SKM-1 treated with dmso at 0.1 percent for 144 hours (cell line): ENCODE data around the gene B9D2.
"Not testable (repeated sequence)": the region's sequence is repeated elsewhere in the genome, so short reads cannot be mapped to it uniquely, and the experiment has no call there.

ENCODE experiments used
- DNase-seq: peaks from one replicate; lab custom pipeline; 2025; ENCODE audit not compliant: unreplicated experiment; lab: John Stamatoyannopoulos, UW

The B9D2 gene

DNA sequence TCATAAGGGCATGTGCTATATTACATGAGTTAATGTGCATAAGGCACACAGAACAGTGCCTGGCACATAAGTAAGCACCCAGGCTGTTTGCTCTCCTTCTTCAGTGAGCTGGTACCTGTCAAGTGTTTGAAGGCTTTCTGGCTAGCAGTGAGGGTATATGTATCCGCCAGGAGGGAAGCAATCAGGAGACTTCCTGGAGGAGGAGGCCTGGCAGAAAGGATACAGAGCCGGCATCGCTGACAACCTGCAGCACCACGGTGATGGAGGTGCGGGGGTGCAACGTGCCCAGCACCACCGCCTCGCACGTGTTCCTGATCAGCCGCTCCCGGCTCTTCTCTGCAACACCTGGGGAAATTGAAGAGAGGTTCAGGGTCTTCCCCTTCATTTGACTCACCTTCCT lies 27.7 kb upstream of the B9D2 start:
- no peak for DNase-seq

DNA sequence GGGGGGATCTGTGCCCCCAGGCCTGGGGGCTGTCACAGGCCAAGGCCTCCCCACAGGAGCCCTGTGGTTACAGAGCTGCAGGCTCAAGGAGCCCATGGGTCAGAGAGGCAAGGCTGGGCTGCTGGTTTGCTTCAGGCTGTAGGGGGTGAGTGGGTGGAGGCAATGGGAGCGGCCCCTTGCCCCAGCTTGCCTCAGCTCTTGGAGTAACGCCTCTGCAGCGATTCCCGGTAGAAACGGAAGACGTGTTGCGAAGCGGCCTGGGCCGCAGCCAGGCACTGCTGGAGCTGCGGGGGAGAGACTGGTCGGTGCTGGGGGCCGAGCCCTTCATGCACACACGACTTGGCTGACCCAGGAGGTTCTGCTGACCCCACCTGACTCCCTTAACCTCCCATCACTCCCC lies 22.5 kb upstream of the B9D2 start:
- no peak for DNase-seq

DNA sequence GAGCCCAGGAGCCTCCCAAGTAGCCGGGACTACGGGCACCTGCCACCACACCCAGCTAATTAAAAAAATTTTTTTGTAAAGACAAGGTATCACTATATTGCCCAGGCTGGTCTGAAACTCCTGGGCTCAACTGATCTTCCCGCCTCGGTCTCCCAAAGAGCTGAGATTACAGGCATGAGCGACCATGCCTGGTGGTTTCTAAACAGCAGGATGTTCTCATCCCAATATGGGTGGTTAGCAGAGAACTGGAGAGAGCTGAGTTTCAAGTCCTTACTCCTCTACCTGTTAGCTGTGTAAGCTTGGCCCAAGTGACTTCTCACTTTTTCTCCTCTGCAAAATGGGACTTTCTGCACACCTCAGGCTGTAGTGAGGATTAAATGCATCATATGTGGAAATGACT lies 20.4 kb upstream of the B9D2 start:
- no peak for DNase-seq

DNA sequence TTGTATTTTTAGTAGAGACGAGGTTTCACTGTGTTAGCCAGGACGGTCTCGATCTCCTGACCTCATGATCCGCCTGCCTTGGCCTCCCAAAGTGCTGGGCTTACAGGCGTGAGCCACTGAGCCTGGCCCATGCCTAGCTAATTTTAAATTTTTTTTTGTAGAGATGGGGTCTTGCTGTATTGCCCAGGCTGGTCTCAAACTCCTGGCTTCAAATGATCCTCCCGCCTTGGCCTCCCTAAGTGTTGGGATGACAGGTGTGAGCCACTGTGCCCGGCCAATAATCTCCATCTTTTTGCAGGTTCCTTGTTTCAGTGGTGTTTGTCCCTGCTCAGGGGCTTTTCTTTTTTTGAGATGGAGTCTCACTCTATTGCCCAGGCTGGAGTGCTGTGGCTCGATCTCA lies 17.6 kb upstream of the B9D2 start:
- DNase-seq, result not testable (repeated sequence)

DNA sequence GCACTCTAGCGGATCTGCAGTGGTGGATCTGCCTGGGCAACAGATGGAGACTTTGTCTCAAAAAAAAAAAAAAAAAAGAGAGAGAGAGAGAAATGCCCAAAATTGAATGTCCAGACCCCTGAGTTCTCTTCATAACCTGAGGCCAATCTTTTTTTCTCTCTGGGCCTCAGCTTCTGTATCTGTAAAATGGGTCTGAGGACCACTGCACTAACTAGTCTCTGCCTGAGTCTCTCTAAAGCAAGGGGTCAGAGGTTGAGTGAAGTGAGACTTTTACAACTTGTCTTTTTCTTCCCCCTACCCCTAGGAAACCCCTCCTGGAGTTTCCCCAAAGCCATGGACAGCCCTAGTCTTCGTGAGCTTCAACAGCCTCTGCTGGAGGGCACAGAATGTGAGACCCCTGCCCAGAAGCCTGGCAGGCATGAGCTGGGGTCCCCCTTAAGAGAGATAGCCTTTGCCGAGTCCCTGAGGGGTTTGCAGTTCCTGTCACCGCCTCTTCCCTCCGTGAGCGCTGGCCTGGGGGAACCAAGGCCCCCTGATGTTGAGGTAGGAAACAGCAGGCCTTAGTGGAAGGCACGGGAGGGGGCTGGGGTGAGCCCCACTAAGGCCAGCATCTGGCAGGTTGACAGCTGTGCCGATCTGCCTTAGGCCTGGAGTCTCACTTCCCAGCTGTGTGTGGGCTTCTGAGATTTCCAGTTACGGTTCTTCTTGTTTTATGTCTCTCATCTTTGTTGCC lies 14.2 kb upstream of the B9D2 start:
- DNase-seq, result no peak

DNA sequence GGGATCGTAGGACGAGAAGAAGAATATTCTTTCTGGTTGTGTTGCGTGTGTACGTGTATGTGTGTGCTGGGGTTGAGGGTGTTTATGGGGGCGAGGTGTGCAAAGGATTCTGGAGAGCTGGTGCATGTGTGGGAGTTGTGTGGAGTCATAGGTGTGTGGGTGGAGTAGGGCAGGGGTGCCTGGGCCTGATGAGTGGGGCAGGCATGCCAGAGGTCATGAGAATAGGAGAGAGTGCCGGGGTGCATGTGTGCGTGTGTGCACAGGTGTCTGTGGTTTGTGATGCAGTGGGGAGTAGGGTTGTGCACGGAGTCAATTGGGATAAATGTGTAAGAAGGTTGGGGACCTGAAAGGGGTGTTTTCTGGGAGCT lies 13.0 kb upstream of the B9D2 start:
- no peak for DNase-seq

DNA sequence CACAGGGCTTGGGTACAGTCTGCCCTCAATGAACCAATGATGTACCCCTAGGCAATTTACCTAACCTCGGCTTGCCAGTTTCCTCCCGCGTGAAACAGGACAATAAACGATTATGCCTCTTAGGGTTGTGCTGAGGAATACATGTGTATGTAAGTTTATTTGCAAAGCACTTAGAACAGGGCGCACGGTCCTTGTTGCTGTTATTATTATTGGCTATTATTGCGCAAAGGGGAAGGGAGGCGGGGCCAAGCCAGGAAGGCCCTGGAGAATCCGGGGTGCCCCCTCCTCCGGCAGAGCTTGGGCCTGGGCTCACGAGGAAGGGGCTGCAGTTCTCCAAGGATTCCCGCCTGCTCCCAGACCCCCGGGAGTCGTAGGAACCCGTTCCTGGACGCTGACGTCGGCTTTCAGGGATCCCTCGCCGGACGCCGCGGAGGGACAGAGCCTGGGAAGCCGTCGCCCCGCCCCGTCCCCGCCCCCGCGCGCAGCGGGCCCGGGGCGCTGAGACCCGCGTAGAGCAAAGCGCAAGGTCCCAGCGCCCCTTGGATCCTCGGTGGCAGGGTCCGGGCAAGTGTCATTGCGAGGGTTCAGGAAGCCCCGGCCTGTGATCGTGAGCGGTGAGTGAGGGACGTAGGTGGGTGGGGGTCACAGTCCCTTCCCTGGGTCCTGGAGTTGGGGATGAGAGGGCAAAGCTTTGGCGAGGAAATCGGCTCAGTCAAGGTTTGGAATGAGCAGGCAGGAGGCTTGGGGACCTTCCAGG lies 12.5 kb upstream of the B9D2 start, which contains the start of gene TMEM91:
Gene TMEM91 (plus strand): TSS at position 293 of the 757 bp plus-strand sequence. CDS start 1,777 bp downstream, outside the sequence.
- DNase-seq, result no peak

DNA sequence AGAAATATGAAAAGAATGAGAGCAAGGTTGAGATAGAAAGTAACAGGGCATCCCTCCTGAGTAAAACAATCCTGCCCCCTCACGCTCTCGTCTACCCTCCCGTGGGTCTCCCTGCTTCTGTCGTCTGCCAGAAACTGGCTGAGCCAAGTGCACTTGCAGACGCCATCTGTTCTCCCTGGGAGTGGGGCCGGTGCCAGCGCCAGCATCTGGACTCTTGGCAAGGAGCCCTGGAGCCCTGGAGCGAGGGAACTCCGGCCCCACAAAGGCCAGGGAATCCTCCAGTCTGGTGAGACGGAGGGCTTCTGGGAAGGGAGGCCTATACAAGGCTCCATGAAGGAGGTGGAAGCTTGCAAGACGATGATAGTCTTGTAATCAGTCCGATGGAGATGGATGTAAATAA lies 10.0 kb upstream of the B9D2 start:
- DNase-seq, result no peak

DNA sequence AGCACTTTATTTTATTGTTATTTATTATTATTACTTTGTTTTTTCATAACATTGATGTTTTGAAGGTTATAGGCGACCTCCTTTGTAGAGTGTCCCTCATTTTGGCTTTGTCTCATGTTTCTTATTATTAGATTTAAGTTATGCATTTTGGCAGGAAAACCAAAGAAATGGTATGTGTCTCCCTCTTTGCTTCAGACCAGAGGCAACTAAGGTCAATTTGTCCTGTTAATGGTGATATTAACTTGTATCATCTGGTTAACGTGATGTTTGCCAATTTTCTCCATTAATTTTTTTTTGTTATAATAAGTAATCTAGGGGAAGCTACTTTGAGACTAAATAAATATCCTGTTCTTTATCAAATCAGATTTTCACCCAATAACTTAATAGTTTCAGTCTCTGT lies 8.6 kb upstream of the B9D2 start:
- no peak for DNase-seq

DNA sequence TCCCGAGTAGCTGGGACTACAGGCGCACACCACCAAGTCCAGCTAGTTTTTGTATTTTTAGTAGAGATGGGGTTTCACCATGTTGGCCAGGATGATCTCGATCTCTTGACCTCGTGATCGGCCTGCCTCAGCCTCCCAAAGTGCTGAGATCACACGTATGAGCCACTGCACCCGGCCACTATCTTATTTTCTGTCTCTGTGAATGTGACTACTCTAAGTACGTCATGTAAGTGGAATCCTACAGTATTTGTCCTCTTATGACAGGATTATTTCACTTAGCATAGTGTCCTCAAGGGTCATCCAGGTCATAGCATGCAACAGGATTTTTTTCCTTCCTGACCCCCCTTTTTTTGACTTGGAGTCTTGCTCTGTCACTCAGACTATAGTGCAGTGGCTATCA lies 7.6 kb upstream of the B9D2 start:
- no peak for DNase-seq

DNA sequence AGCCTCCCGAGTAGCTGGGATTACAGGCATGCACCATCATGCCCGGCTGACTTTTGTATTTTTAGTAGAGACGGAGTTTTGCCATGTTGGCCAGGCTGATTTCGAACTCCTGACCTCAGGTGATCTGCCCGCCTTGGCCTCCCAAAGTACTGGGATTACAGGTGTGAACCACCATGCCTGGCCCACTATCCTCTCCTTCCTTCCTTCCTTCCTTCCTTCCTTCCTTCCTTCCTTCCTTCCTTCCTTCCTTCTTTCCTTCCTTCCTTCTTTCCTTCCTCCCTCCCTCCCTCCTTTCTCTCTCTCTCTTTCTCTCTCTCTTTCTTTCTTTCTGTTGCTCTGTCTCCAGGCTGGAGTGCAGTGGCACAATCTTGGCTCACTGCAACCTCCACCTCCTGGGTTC lies 7.2 kb upstream of the B9D2 start:
- not testable (repeated sequence) for DNase-seq

DNA sequence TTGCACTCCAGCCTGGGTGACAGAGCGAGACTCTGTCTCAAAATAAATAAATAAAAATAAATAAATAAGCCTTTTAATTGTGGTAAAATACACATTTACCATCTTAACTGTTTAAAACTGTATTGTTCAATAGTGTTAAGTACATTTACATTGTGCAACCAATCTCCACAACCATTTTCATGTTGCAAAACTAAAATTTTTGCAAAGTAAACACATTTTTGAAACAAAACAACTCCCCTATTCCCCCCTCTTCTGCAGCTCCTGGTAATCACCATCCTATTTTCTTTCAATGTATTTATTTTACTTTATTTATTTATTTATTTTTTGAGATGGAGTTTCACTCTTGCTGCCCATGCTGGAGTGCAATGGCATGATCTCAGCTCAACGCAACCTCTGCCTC lies 5.8 kb upstream of the B9D2 start:
- no peak for DNase-seq

DNA sequence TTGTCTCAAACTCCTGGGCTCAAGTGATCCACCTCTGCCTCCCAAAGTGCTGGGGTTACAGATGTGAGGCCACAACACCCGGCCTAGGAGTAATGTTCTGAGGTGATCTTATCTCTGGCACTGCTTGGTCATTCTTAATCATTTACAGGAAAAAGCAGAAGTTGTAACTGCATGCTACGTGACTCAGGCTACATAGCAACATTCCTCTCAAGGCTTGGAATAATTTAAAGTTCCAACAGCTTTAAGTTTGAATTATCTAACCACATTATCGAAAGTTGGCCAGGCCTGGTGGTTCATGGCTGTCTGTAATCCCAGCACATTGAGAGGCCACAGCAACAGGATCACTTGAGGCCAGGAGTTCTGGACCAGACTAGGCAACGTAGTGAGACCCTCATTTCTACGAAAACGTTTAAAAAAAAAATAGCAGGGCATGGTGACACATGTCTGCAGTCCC lies 3.9 kb upstream of the B9D2 start:
- peak; percentile 68 for DNase-seq

DNA sequence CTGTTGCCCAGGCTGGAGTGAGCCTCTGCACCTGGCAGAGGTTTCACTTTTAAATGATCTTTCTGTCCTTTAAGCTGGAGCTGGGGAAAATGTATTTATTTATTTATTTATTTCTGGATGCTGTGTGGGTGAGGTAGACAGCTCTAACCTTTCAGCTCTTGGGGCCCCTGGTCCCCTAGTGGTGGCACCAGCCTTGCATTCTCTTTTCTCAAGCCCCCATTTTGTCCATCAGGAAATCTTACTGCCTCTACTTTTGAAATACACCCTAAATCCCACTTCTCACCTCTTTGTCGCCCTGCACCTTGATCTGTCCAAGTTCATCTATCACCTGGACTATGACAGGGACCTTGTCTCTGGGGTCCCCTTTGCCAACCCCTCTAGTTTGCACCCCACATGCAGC lies 2.1 kb upstream of the B9D2 start:
- DNase-seq, result no peak

DNA sequence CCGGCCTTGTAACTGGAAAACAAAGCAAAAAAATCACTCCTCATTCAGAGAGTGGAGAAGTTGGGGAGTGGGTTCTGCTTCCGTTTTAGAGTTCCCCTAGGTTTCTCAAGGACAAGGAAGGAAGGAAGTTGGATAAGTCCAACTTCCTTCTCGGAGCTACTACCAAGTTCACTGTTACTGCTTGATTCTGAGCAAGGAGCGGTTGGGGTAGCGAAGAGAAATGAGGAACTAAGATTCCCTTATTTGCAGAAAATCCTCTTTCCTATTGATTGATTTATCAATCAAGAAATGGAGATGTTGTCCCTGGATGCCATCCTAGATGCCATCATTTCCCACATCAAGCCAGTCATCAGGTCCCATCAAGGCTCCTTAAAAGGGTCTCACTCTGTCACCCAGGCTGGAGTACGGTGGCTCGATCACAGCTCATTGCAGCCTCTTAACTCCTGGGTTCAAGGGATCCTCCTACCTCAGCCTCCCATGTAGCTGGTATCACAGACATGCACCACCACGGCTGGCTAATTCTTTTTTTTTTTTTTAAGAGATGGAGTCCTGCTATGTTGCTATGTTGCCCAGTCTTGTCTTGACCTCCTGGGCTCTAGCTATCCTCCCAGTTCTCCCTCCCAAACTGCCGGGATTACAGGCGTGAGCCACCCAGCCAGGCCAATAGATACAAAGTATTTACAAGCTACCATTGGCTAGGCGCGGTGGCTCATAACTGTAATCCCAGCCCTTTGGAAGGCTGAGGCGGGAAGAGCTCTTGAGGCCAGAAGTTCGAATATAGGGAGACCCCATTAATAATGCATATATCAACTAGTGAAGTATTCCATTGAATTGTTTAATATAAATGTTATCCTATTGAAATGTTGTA lies 809 bp upstream of the B9D2 start:
- peak; percentile 83 for DNase-seq

DNA sequence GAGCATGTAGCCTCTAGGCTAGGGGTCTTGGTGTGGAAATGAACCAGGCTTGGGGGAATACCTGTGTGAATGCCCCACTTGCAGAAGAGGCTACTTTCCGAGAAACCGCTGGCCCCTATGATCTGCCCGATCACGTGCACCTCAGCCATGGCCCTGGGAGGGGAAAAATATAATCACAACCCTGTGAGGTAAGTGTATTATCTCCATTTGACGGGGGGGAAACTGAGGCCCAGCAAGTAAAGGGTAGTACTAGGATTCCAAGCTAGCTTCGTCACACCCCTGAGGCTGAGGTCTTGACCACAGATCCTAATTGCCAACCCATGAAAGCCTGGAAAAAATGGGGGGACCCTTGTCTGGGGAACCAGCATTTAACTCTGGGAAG lies 587 bp downstream of the B9D2 start:
- no peak for DNase-seq

DNA sequence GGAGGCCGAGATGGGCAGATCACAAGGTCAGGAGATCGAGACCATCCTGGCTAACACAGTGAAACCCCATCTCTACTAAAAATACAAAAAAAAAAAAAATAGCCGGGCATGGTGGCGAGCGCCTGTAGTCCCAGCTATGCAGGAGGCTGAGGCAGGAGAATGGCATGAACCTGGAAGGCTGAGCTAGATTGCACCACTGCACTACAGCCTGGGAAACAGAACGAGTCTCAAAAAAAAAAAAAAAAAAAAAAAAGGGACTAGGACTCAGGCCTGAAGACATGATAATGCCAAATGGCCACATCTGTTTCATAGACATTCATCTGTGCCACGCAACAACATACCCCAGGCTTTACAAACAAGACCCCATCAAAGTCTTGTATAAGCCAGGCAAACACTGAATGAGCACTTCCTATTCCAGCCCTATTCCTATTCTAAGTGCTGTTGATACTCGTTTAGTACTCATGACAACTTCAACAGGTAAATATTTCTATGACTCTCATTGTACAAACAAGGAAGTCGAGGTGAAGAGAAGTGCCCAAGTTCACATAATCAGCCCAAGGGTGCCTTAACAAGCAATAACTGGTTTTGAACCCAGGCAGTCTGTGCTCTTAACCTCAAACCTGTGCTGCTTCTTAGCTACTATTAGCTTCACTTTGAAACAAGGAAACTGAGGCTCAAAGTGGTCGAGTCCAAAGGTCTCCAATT lies 1.7 kb downstream of the B9D2 start:
- DNase-seq, result no peak

DNA sequence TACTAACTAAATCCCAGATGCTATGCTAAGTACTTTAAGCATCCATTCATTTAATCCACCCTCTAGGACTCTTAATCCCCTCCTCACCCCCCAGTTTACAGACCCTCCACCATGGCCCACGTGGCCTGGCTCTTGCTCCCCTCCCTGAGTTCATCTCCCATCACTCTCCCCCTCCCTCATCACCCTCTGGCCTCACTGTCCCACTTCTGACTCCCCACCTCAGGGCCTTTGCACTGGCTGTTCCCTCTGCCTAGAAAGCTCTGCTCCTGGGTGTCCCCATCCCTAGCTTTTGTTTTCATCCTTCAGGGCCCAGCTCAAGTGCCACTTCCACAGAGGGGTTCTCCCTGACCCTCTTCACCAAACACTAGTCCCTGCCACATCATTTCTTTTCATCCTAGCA lies 4.2 kb downstream of the B9D2 start:
- no peak for DNase-seq

DNA sequence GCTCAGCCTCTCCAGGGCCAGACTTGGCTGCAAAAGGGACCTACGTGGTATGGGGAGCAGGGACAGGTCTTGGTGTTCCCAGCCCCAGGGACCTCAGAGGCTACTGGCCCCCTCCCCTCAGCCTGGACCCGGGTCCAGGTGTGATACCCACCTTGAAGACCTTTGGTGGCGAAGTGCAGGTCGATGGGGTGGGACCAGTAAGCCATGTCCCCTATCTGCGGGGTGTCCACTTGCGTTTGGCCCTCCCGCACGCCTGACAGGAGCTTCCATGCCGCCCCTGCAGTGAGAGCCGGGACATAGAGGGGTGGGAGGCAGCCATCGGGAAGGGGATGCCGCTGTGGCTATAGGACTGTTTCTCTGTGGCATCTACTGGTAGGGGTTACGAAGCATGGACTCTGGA lies 6.2 kb downstream of the B9D2 start:
- no peak for DNase-seq

DNA sequence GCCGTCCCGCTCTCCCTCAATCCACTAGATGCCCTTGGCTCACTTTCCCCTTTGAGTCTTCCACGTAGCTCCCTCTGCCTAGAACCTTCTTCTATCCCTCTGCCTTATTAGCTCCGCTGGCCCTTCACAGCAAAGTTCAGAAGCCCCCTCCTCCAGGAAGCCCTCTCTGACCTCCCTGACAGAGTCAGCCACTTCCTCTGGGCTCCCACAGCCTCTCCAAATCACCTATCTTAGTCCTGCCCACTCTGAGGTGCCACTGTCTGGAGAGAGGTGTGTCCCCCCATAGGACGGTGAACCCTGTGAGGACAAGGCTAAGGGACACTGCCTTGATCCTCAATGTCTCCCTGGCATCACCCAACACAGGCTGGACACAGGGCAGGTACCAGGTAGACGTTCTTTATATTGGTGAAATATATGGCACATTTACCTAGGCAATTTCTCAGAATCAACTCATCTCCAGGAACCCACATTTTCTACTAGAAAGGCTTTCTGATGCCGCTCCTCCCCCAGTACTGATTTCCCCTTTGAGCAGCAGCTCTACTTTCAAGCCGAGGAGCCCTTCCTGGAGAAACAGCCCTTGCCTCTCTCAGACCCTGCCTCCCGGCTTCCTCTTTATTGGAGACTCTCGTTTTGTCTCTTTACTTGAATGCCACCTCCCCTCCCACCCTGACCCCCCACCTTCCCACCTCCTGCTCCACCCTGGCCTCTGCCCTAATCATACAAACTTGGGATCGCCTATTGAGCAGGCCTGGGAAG lies 6.8 kb downstream of the B9D2 start:
- no peak for DNase-seq
